HepG2 (cell line): ENCODE results near the gene DLG4. TPM values are rescaled to one million over a fixed set of nuclear protein-coding genes. Genes with fewer than 3 reads are reported as not detected.

Experiments
- ASH2L ChIP-seq: fragments of 300-600, 200-600 bp; sonication (generic); IDR thresholded peaks from 2 replicates; pipeline ENCODE4 v1.7.0; 2017; ENCODE audit warnings: low read depth, mild to moderate bottlenecking, moderate library complexity, mixed read lengths, low read length; ENCODE audit not compliant: insufficient read length
- HMG20B ChIP-seq: conservative IDR thresholded peaks from 2 replicates; pipeline ENCODE4 v1.6.1; 2016; ENCODE audit warnings: missing genetic modification reagents, missing compliant biosample characterization
- HNF1B ChIP-seq: sonication (generic); formaldehyde crosslinking; IDR thresholded peaks from 2 replicates; pipeline ENCODE4 v1.5.1; 2020; ENCODE audit warnings: mild to moderate bottlenecking, moderate library complexity, missing genetic modification reagents
- IRF1 ChIP-seq: sonication (generic); formaldehyde crosslinking; IDR thresholded peaks from 2 replicates; pipeline ENCODE4 v1.4.0; 2020; ENCODE audit warnings: low read depth, mild to moderate bottlenecking, missing genetic modification reagents
- KMT2B ChIP-seq: IDR thresholded peaks from 2 replicates; pipeline ENCODE4 v1.6.1; 2016; ENCODE audit warnings: missing genetic modification reagents, missing compliant biosample characterization
- NRL ChIP-seq: sonication (generic); formaldehyde crosslinking; IDR thresholded peaks from 2 replicates; pipeline ENCODE4 v1.5.0; 2020; ENCODE audit warnings: missing genetic modification reagents, mild to moderate bottlenecking, moderate library complexity, borderline replicate concordance
- RARA ChIP-seq: IDR thresholded peaks from 2 replicates; pipeline ENCODE4 v1.6.1; 2016; ENCODE audit warnings: missing genetic modification reagents, missing compliant biosample characterization
- SMC3 ChIP-seq: IDR thresholded peaks from 2 replicates; pipeline ENCODE4 v1.6.1; 2011; ENCODE audit warnings: low read length, improper control_type of control experiment
- SNAPC5 ChIP-seq: sonication (generic); formaldehyde crosslinking; IDR thresholded peaks from 2 replicates; pipeline ENCODE4 v1.8.1; 2023; ENCODE audit warnings: mild to moderate bottlenecking, missing genetic modification reagents, borderline replicate concordance
- TBP ChIP-seq: sonication (generic); formaldehyde crosslinking; IDR thresholded peaks from 2 replicates; pipeline ENCODE4 v1.5.0; 2020; ENCODE audit warnings: missing genetic modification reagents
- TBX2 ChIP-seq: sonication (generic); formaldehyde crosslinking; IDR thresholded peaks from 2 replicates; pipeline ENCODE4 v1.5.0; 2020; ENCODE audit warnings: missing genetic modification reagents, mild to moderate bottlenecking, borderline replicate concordance
- TCF7L2 ChIP-seq: IDR thresholded peaks from 2 replicates; pipeline ENCODE4 v1.6.1; 2011; ENCODE audit warnings: mild to moderate bottlenecking, low read depth, low read length, moderate library complexity
- THAP7 ChIP-seq: sonication (generic); formaldehyde crosslinking; IDR thresholded peaks from 2 replicates; pipeline ENCODE4 v1.8.1; 2023; ENCODE audit warnings: mild to moderate bottlenecking, missing genetic modification reagents
- XBP1 ChIP-seq: sonication (generic); formaldehyde crosslinking; IDR thresholded peaks from 2 replicates; pipeline ENCODE4 v1.5.0; 2020; ENCODE audit warnings: missing genetic modification reagents
- ZBTB14 ChIP-seq: sonication (generic); formaldehyde crosslinking; IDR thresholded peaks from 2 replicates; pipeline ENCODE4 v1.4.0; 2020; ENCODE audit warnings: missing genetic modification reagents
- ZBTB49 ChIP-seq: sonication (generic); formaldehyde crosslinking; IDR thresholded peaks from 2 replicates; pipeline ENCODE4 v1.4.0; 2020; ENCODE audit warnings: missing genetic modification reagents, borderline replicate concordance
- ZC3H13 ChIP-seq: sonication (generic); formaldehyde crosslinking; IDR thresholded peaks from 2 replicates; pipeline ENCODE4 v1.8.1; 2023; ENCODE audit warnings: mild to moderate bottlenecking, missing genetic modification reagents, moderate library complexity
- ZFP36 ChIP-seq: fragments of 150-350 bp; IDR thresholded peaks from 2 replicates; pipeline ENCODE4 v1.6.1; 2018; ENCODE audit warnings: borderline replicate concordance, low read length, low read depth; ENCODE audit not compliant: partially characterized antibody
- ZMAT3 ChIP-seq: sonication (generic); formaldehyde crosslinking; conservative IDR thresholded peaks from 2 replicates; pipeline ENCODE4 v1.7.0; 2021; ENCODE audit warnings: missing genetic modification reagents
- ZNF17 ChIP-seq: sonication (generic); formaldehyde crosslinking; IDR thresholded peaks from 2 replicates; pipeline ENCODE4 v1.5.0; 2020; ENCODE audit warnings: mild to moderate bottlenecking, missing genetic modification reagents
- ZNF367 ChIP-seq: sonication (generic); formaldehyde crosslinking; IDR thresholded peaks from 2 replicates; pipeline ENCODE4 v1.4.0; 2020; ENCODE audit warnings: missing genetic modification reagents, borderline replicate concordance
- ZNF543 ChIP-seq: sonication (generic); formaldehyde crosslinking; IDR thresholded peaks from 2 replicates; pipeline ENCODE4 v1.4.0; 2020; ENCODE audit warnings: mild to moderate bottlenecking, missing genetic modification reagents
- ZNF569 ChIP-seq: sonication (generic); formaldehyde crosslinking; IDR thresholded peaks from 2 replicates; pipeline ENCODE4 v1.5.0; 2020; ENCODE audit warnings: mild to moderate bottlenecking, missing genetic modification reagents, moderate library complexity, borderline replicate concordance
- polyA plus RNA-seq, 8 experiments: library from polyadenylated mRNA; depleted of rRNA in 3 of 8; stranded (reverse) in 7 of 8; unstranded in 1 of 8; fragments of >200 nt; fragmentation: Illumina TruSeq in 4 of 8; extraction: Trizol in 4 of 8; gene quantifications; 2 replicates each; pipeline versions ENCODE4 v1.2.1 to v1.2.3, GENCODE V29; 2011 to 2016; ENCODE audit warnings: low read depth in 4 of 8, missing spikeins in 1 of 8, mixed read lengths in 1 of 8; ENCODE audit not compliant: insufficient read depth in 1 of 8
- total RNA-seq, 5 experiments: library from RNA; depleted of rRNA; stranded (reverse); fragments of >200 nt; fragmentation: Illumina TruSeq; extraction: Trizol; gene quantifications; 2 replicates each; pipeline ENCODE4 v1.2.3, GENCODE V29; 2016; ENCODE audit warnings: low read depth in 1 of 5

The DLG4 gene
- total and polyA plus RNA-seq, 2 of the 13 experiments (the other 11 are each of a cell fraction or from before 2014, with no cell fraction given) = 0.71 to 4.3 TPM

- TF ChIP-seq ZC3H13 (CRISPR knock-in tag) = no peak
- no peak for TF ChIP-seq TCF7L2
- no peak for TF ChIP-seq IRF1 (CRISPR knock-in tag)
- no peak; the same call in 1 of the 2 replicates for TF ChIP-seq ZBTB14 (CRISPR knock-in tag)
- no peak for TF ChIP-seq THAP7 (CRISPR knock-in tag)
- no peak for TF ChIP-seq ZMAT3 (CRISPR knock-in tag)
- TF ChIP-seq RARA (CRISPR knock-in tag) = peak; percentile 75
- peak; percentile 73; the same call in 1 of the 2 replicates for TF ChIP-seq KMT2B
- TF ChIP-seq ZFP36 = no peak
- no peak for TF ChIP-seq ZNF569
- no peak for TF ChIP-seq ZBTB49 (CRISPR knock-in tag)
- TF ChIP-seq ZNF367 (CRISPR knock-in tag) = no peak
- TF ChIP-seq TBP = no peak
- no peak for TF ChIP-seq HMG20B (CRISPR knock-in tag)
- no peak for TF ChIP-seq XBP1 (CRISPR knock-in tag)
- TF ChIP-seq NRL = peak; percentile 89; the same call in 1 of the 2 replicates
- no peak for TF ChIP-seq ZNF17
- peak; percentile 75 for TF ChIP-seq TBX2
- peak; percentile 10; the same call in 1 of the 2 replicates for TF ChIP-seq SMC3
- TF ChIP-seq ZNF543 = peak; percentile 81
- no peak for TF ChIP-seq SNAPC5
- peak; percentile 89 for TF ChIP-seq ASH2L
- TF ChIP-seq HNF1B (CRISPR knock-in tag) = peak; percentile 93
These were observed 32.8 kb upstream of the DLG4 start, which contains the start of gene ELP5 (continued) for GRCh38 chr17:7252176-7253043.
